IMR-90 (cell line): Measurements from ENCODE around the gene CTNNAL1. TPM values are rescaled to one million over a fixed set of nuclear protein-coding genes. Genes with fewer than 3 reads are reported as not detected.

ENCODE experiments used
- ATAC-seq: fragments of 200-7000 bp; cut with Tn5 transposase; 2 replicates; pipeline ENCODE4 v1.9.1; 2020; ENCODE audit warnings: low read depth, mild to moderate bottlenecking, moderate library complexity
- BruUV-seq: library from RNA; stranded (reverse); fragments of 400-500 nt; replicated peaks from 2 replicates; lab custom pipeline; 2021; lab: Mats Ljungman, UMichigan
- CTCF ChIA-PET: fragments of 300-600 bp; formaldehyde crosslinking; extraction: SDS; loops from one replicate; lab custom pipeline; 2021; ENCODE audit warnings: antibody characterized with exemption; lab: Yijun Ruan, JAX
- POLR2A ChIA-PET: fragments of 300-600 bp; sonication (Branson Sonifier 250); formaldehyde crosslinking; loops from one replicate; lab custom pipeline; 2022; ENCODE audit warnings: antibody characterized with exemption; ENCODE audit not compliant: unreplicated experiment; lab: Charles Lee
- DNase-seq: peaks from one replicate; pipeline ENCODE4 v3.0.0; 2013
- H2AFZ ChIP-seq: replicated peaks from 2 replicates; pipeline ENCODE3; 2013; ENCODE audit warnings: low read length, mild to moderate bottlenecking; ENCODE audit not compliant: poor library complexity
- H2AK5ac ChIP-seq: 2 replicates; pipeline ENCODE4 v1.6.1; 2013; ENCODE audit warnings: low read depth, low read length, inconsistent platforms
- H2AK9ac ChIP-seq: replicated peaks from 2 replicates; pipeline ENCODE3; 2013; ENCODE audit warnings: mild to moderate bottlenecking, low read depth, low read length, moderate library complexity; ENCODE audit not compliant: poor library complexity
- H2BK120ac ChIP-seq: 2 replicates; pipeline ENCODE4 v1.6.1; 2013; ENCODE audit warnings: low read depth, low read length, inconsistent platforms
- H2BK15ac ChIP-seq: 3 replicates; pipeline ENCODE4 v1.6.1; 2013; ENCODE audit warnings: low read depth, low read length, inconsistent platforms
- H2BK20ac ChIP-seq: 2 replicates; pipeline ENCODE4 v1.6.1; 2013; ENCODE audit warnings: low read depth, mild to moderate bottlenecking, inconsistent platforms, low read length, moderate library complexity
- H2BK5ac ChIP-seq: 2 replicates; pipeline ENCODE4 v1.6.1; 2013; ENCODE audit warnings: mild to moderate bottlenecking, low read depth, low read length, inconsistent platforms; ENCODE audit not compliant: poor library complexity, severe bottlenecking
- H3K14ac ChIP-seq: replicated peaks from 2 replicates; pipeline ENCODE4 v1.6.1; 2013; ENCODE audit warnings: low read depth, low read length, inconsistent platforms
- H3K18ac ChIP-seq: 2 replicates; pipeline ENCODE4 v1.6.1; 2013; ENCODE audit warnings: low read depth, low read length, control low read depth
- H3K23ac ChIP-seq: 2 replicates; pipeline ENCODE4 v1.6.1; 2013; ENCODE audit warnings: low read depth, low read length, inconsistent platforms
- H3K27ac ChIP-seq: 2 replicates; pipeline ENCODE4 v1.5.1; 2013; ENCODE audit warnings: mild to moderate bottlenecking, control low read depth, low read length; ENCODE audit not compliant: insufficient read depth
- H3K27me3 ChIP-seq: 2 replicates; pipeline ENCODE4 v1.6.1; 2013; ENCODE audit warnings: low read length; ENCODE audit not compliant: control insufficient read depth, insufficient read depth
- H3K36me3 ChIP-seq: 2 replicates; pipeline ENCODE4 v1.6.1; 2013; ENCODE audit warnings: low read length, mixed read lengths; ENCODE audit not compliant: control insufficient read depth, insufficient read depth
- H3K4ac ChIP-seq: 2 replicates; pipeline ENCODE4 v1.6.1; 2013; ENCODE audit warnings: low read depth, low read length, inconsistent platforms
- H3K4me1 ChIP-seq: 2 replicates; pipeline ENCODE4 v1.6.1; 2013; ENCODE audit warnings: low read length, mixed read lengths; ENCODE audit not compliant: control insufficient read depth, insufficient read depth
- H3K4me2 ChIP-seq: 2 replicates; pipeline ENCODE4 v1.6.1; 2013; ENCODE audit warnings: low read depth, mild to moderate bottlenecking, control low read depth, low read length, moderate library complexity
- H3K4me3 ChIP-seq: 2 replicates; pipeline ENCODE4 v1.5.1; 2013; ENCODE audit warnings: low read depth, mild to moderate bottlenecking, control low read depth, low read length, moderate library complexity; ENCODE audit not compliant: insufficient read depth
- H3K56ac ChIP-seq: 2 replicates; pipeline ENCODE4 v1.6.1; 2013; ENCODE audit warnings: low read length, inconsistent platforms; ENCODE audit not compliant: insufficient read depth; ENCODE audit errors: extremely low read depth
- H3K79me1 ChIP-seq, 2 experiments: 2 replicates each; pipeline ENCODE4 v1.6.1; 2013; ENCODE audit warnings: low read length in 2 of 2, inconsistent platforms in 1 of 2, low read depth in 1 of 2
- H3K9ac ChIP-seq: 2 replicates; pipeline ENCODE4 v1.6.1; 2013; ENCODE audit warnings: low read depth, low read length, control low read depth
- H3K9me1 ChIP-seq: 2 replicates; pipeline ENCODE4 v1.6.1; 2013; ENCODE audit warnings: low read length, inconsistent platforms; ENCODE audit not compliant: insufficient read depth
- H3K9me3 ChIP-seq: 2 replicates; pipeline ENCODE4 v1.6.1; 2013; ENCODE audit warnings: low read length; ENCODE audit not compliant: control insufficient read depth, insufficient read depth
- H4K20me1 ChIP-seq: 2 replicates; pipeline ENCODE4 v1.6.1; 2013; ENCODE audit warnings: low read length, inconsistent platforms; ENCODE audit not compliant: insufficient read depth
- H4K5ac ChIP-seq: 2 replicates; pipeline ENCODE4 v1.6.1; 2013; ENCODE audit warnings: mild to moderate bottlenecking, low read depth, low read length, control low read depth
- H4K8ac ChIP-seq, 2 experiments: 2 replicates each; pipeline ENCODE4 v1.6.1; 2013; ENCODE audit warnings: low read depth in 2 of 2, low read length in 2 of 2, control low read depth in 1 of 2, inconsistent platforms in 1 of 2
- H4K91ac ChIP-seq: 2 replicates; pipeline ENCODE4 v1.6.1; 2013; ENCODE audit warnings: low read depth, low read length, inconsistent platforms; ENCODE audit not compliant: insufficient read depth
- BHLHE40 ChIP-seq: fragments of 150-350 bp; IDR thresholded peaks from 2 replicates; pipeline ENCODE4 v1.6.1; 2016; ENCODE audit warnings: mild to moderate bottlenecking, low read depth, low read length
- CEBPB ChIP-seq: IDR thresholded peaks from 2 replicates; pipeline ENCODE4 v1.6.1; 2012; ENCODE audit warnings: low read depth, low read length, improper control_type of control experiment
- CHD1 ChIP-seq: IDR thresholded peaks from 2 replicates; pipeline ENCODE4 v1.6.1; 2012; ENCODE audit warnings: low read depth, low read length, improper control_type of control experiment
- FOS ChIP-seq: fragments of 150-350 bp; IDR thresholded peaks from 2 replicates; pipeline ENCODE4 v1.6.1; 2016; ENCODE audit warnings: low read depth, low read length
- MAFK ChIP-seq: IDR thresholded peaks from 2 replicates; pipeline ENCODE4 v1.6.1; 2012; ENCODE audit warnings: low read depth, low read length, improper control_type of control experiment
- MAZ ChIP-seq: IDR thresholded peaks from 2 replicates; pipeline ENCODE4 v1.6.1; 2012; ENCODE audit warnings: low read depth, mild to moderate bottlenecking, low read length, improper control_type of control experiment, moderate library complexity, borderline replicate concordance
- MXI1 ChIP-seq: IDR thresholded peaks from 2 replicates; pipeline ENCODE4 v1.6.1; 2012; ENCODE audit warnings: low read depth, mild to moderate bottlenecking, low read length, moderate library complexity, borderline replicate concordance
- NFE2L2 ChIP-seq: fragments of 150-350 bp; IDR thresholded peaks from 2 replicates; pipeline ENCODE4 v1.6.1; 2016; ENCODE audit warnings: low read depth, mild to moderate bottlenecking, low read length
- POLR2A ChIP-seq: IDR thresholded peaks from 2 replicates; pipeline ENCODE4 v1.6.1; 2012; ENCODE audit warnings: mild to moderate bottlenecking, low read depth, low read length
- RAD21 ChIP-seq: IDR thresholded peaks from 2 replicates; pipeline ENCODE4 v1.6.1; 2012; ENCODE audit warnings: low read length, improper control_type of control experiment
- RCOR1 ChIP-seq: IDR thresholded peaks from 2 replicates; pipeline ENCODE4 v1.6.1; 2012; ENCODE audit warnings: mild to moderate bottlenecking, low read length, improper control_type of control experiment; ENCODE audit not compliant: insufficient replicate concordance
- RFX5 ChIP-seq: IDR thresholded peaks from 2 replicates; pipeline ENCODE4 v1.8.0; 2012; ENCODE audit warnings: low read depth, mild to moderate bottlenecking, low read length, moderate library complexity
- SMC3 ChIP-seq: fragments of 150-350 bp; IDR thresholded peaks from 2 replicates; pipeline ENCODE4 v1.6.1; 2016; ENCODE audit warnings: low read depth, mild to moderate bottlenecking, antibody characterized with exemption, low read length, moderate library complexity
- WGBS, 2 experiments: methylation state at CpG; one replicate each; pipeline versions ENCODE4 v1.1.5 to v1.1.7; 2013; ENCODE audit warnings: missing lambda C conversion rate in 2 of 2; ENCODE audit not compliant: insufficient read length in 1 of 2; ENCODE audit errors: extremely low coverage in 2 of 2; 5-methylcytosine and 5-hydroxymethylcytosine counted together
- dilution Hi-C: fragments of 300-500 bp; cut with HindIII; formaldehyde crosslinking; loops from one replicate; pipeline ENCODE4 v1.14.3; 2018; ENCODE audit warnings: low sequenced_read_pairs; ENCODE audit not compliant: unreplicated experiment
- in situ Hi-C: fragments of 300-500 bp; cut with MboI; formaldehyde crosslinking; loops from 3 replicates; pipeline ENCODE4 v1.14.3; 2019; ENCODE audit warnings: low sequenced_read_pairs, inconsistent platforms, mixed read lengths
- intact Hi-C: fragments of 100-400 bp; cut with micrococcal nuclease; formaldehyde crosslinking; loops from 2 replicates; pipeline ENCODE4 v1.10.0; 2022
- polyA plus RNA-seq, 3 experiments: library from polyadenylated mRNA; depleted of rRNA; stranded (reverse); fragments of >200 nt; gene quantifications; 2 replicates each; pipeline ENCODE4 v1.2.3, GENCODE V29; 2012; ENCODE audit warnings: low replicate concordance in 1 of 3
- total RNA-seq: library from RNA; depleted of rRNA; stranded (reverse); fragments of >200 nt; gene quantifications from 2 replicates; pipeline ENCODE4 v1.2.3, GENCODE V29; 2012
- TF ChIP-seq, protein P1 (sequence below): conservative IDR thresholded peaks from 2 replicates; pipeline ENCODE4 v1.5.1; 2012; ENCODE audit warnings: mild to moderate bottlenecking, low read depth, low read length, improper control_type of control experiment
- TF ChIP-seq, protein P2 (sequence below): fragments of 150-350 bp; IDR thresholded peaks from 2 replicates; pipeline ENCODE4 v1.6.1; 2017; ENCODE audit warnings: mild to moderate bottlenecking, antibody characterized with exemption, low read length, low read depth
- TF ChIP-seq, protein P3 (sequence below): fragments of 150-350 bp; IDR thresholded peaks from 2 replicates; pipeline ENCODE4 v1.6.1; 2016; ENCODE audit warnings: low read depth, mild to moderate bottlenecking, low read length, moderate library complexity, borderline replicate concordance

The CTNNAL1 gene
- total and polyA plus RNA-seq, 2 of the 4 experiments (the other 2 are of a cell fraction): 72.3 to 131 TPM

DNA sequence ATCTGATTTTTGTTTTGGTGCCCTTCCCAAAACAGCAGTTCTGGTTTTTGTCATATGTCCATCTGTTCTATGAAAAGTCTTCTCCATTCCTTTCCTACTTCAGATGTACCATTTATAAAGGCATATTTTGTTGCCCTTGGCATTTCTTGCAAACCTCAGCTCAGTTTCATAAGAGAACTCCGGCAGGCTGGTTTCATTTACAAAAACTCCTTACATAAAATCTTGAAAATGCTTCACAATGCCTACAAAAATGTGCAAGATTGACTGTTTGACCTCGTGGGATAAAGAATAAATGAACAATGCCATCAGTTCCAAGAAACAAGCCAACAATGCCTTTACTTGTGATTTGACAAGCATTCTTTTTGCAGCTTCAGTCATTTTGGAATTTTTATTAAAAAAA is 39.1 kb upstream of the CTNNAL1 start:
- no peaks in the 10 kb centered on the region for H3K9me3 ChIP-seq
- no CpG with 5 or more reads among the region's 2 CpGs for WGBS, 2 experiments

More for the DNA sequence above, 39.1 kb upstream of the CTNNAL1 start:
- no TSS peak for BruUV-seq
- Histone ChIP-seq H2AK5ac (no peak overlapping the region), H3K56ac (no peak overlapping the region), H3K18ac (no peak overlapping the region), H3K4me2 (no peak overlapping the region), H3K9me1 (no peaks in the 10 kb centered on the region), H4K8ac (no peak overlapping the region), H4K91ac (no peak overlapping the region), H2BK15ac (no peak overlapping the region), H3K79me1 (peaks cover 0 to 3% of the 10 kb centered on the region in 2 experiments; a peak in 2 of 4 replicates), H2AFZ (no peak overlapping the region), H2BK120ac (no peak overlapping the region), H3K4ac (no peak overlapping the region), H3K4me1 (no peaks in the 10 kb centered on the region), H4K5ac (no peak overlapping the region), H3K36me3 (peaks cover 33% of the 10 kb centered on the region), H2AK9ac (no peak overlapping the region), H3K27me3 (no peaks in the 10 kb centered on the region), H3K23ac (no peak overlapping the region), H4K20me1 (no peaks in the 10 kb centered on the region), H3K14ac (no peak overlapping the region), H2BK5ac (no peak overlapping the region), H3K27ac (no peak overlapping the region), H2BK20ac (no peak overlapping the region), H3K9ac (no peak overlapping the region), H3K4me3 (no peak overlapping the region)
- ChIA-PET CTCF (interaction anchor here (0.9 kb wide), 1 partner anchor 9 kb away, joined by 3 read pairs; no protein-coding TSS in a partner anchor), POLR2A (no interaction called here)
- TF ChIP-seq, protein P1, sequence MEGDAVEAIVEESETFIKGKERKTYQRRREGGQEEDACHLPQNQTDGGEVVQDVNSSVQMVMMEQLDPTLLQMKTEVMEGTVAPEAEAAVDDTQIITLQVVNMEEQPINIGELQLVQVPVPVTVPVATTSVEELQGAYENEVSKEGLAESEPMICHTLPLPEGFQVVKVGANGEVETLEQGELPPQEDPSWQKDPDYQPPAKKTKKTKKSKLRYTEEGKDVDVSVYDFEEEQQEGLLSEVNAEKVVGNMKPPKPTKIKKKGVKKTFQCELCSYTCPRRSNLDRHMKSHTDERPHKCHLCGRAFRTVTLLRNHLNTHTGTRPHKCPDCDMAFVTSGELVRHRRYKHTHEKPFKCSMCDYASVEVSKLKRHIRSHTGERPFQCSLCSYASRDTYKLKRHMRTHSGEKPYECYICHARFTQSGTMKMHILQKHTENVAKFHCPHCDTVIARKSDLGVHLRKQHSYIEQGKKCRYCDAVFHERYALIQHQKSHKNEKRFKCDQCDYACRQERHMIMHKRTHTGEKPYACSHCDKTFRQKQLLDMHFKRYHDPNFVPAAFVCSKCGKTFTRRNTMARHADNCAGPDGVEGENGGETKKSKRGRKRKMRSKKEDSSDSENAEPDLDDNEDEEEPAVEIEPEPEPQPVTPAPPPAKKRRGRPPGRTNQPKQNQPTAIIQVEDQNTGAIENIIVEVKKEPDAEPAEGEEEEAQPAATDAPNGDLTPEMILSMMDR: no peak
- TF ChIP-seq MAZ (no peak), MAFK (no peak), CEBPB (no peak), NFE2L2 (no peak), CHD1 (no peak), RCOR1 (no peak), RAD21 (no peak), BHLHE40 (no peak), FOS (no peak), MXI1 (no peak), POLR2A (no peak), RFX5 (no peak), SMC3 (no peak)
- TF ChIP-seq, protein P2, sequence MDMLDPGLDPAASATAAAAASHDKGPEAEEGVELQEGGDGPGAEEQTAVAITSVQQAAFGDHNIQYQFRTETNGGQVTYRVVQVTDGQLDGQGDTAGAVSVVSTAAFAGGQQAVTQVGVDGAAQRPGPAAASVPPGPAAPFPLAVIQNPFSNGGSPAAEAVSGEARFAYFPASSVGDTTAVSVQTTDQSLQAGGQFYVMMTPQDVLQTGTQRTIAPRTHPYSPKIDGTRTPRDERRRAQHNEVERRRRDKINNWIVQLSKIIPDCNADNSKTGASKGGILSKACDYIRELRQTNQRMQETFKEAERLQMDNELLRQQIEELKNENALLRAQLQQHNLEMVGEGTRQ: no peak
- TF ChIP-seq, protein P3, sequence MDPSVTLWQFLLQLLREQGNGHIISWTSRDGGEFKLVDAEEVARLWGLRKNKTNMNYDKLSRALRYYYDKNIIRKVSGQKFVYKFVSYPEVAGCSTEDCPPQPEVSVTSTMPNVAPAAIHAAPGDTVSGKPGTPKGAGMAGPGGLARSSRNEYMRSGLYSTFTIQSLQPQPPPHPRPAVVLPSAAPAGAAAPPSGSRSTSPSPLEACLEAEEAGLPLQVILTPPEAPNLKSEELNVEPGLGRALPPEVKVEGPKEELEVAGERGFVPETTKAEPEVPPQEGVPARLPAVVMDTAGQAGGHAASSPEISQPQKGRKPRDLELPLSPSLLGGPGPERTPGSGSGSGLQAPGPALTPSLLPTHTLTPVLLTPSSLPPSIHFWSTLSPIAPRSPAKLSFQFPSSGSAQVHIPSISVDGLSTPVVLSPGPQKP: no peak
- intact Hi-C loops: no loop called here
- DNase-seq: peak; percentile 30
- in situ Hi-C loops: loop anchor here (25.0 kb wide), 1 partner anchor 260 kb away; the partner anchor contains the start of gene EPB41L4B
- ATAC-seq: no peak
- dilution Hi-C loops: no loop called here
